GM12878 (cell line): ENCODE results near the gene CA7. TPM values are rescaled to one million over a fixed set of nuclear protein-coding genes. Genes with fewer than 3 reads are reported as not detected.

Experiments
- ATAC-seq: fragments of 200-7000 bp; cut with Tn5 transposase; 3 replicates; pipeline ENCODE4 v1.9.1; 2020; ENCODE audit warnings: mild to moderate bottlenecking, moderate library complexity
- BruUV-seq: library from RNA; stranded (reverse); fragments of 400-500 nt; replicated peaks from 2 replicates; lab custom pipeline; 2021; lab: Mats Ljungman, UMichigan
- CTCF ChIA-PET: fragments of 300-600 bp; sonication (Branson Sonifier 250); formaldehyde crosslinking; extraction: SDS; loops from one replicate; lab custom pipeline; 2021; ENCODE audit warnings: inconsistent platforms; lab: Yijun Ruan, JAX
- POLR2A ChIA-PET: fragments of 350-600 bp; formaldehyde crosslinking; extraction: SDS; loops from one replicate; lab custom pipeline; 2021; ENCODE audit warnings: inconsistent platforms; lab: Charles Lee
- RAD21 ChIA-PET: fragments of 300-600 bp; sonication (Branson Sonifier 250); formaldehyde crosslinking; loops from one replicate; lab custom pipeline; 2023; ENCODE audit warnings: antibody characterized with exemption; ENCODE audit not compliant: unreplicated experiment; lab: Charles Lee
- SMC1A ChIA-PET: fragments of 300-600 bp; sonication (Branson Sonifier 250); formaldehyde crosslinking; loops from one replicate; lab custom pipeline; 2023; ENCODE audit not compliant: unreplicated experiment, uncharacterized antibody; lab: Charles Lee
- DNase-seq: peaks from one replicate; pipeline ENCODE4 v3.0.0-alpha.2; 2011; ENCODE audit warnings: low read depth, low spot score
- FAIRE-seq: peaks from 3 replicates; lab custom pipeline; 2011; peaks lifted over from hg19 to GRCh38; lab: Jason Lieb, UNC
- H2AFZ ChIP-seq: 2 replicates; pipeline ENCODE4 v1.6.0; 2011; ENCODE audit warnings: low read depth, low read length, control low read depth; ENCODE audit not compliant: control insufficient read depth
- H3K27ac ChIP-seq: 2 replicates; pipeline ENCODE4 v1.5.1; 2011; ENCODE audit warnings: control low read depth; ENCODE audit not compliant: control insufficient read depth, insufficient read depth
- H3K27me3 ChIP-seq, 2 experiments: replicated peaks in 1 of 2; 2 replicates each; pipeline versions ENCODE4 v1.6.0 to v1.6.1; 2011; ENCODE audit warnings: low read length in 1 of 2; ENCODE audit not compliant: control insufficient read depth in 2 of 2, insufficient read depth in 2 of 2
- H3K36me3 ChIP-seq, 2 experiments: 2 replicates each; pipeline ENCODE4 v1.5.1; 2011; ENCODE audit warnings: low read length in 1 of 2; ENCODE audit not compliant: control insufficient read depth in 2 of 2, insufficient read depth in 2 of 2
- H3K4me1 ChIP-seq: 2 replicates; pipeline ENCODE4 v1.6.1; 2011; ENCODE audit warnings: mild to moderate bottlenecking, low read length, moderate library complexity, mixed read lengths; ENCODE audit not compliant: control insufficient read depth, insufficient read depth
- H3K4me2 ChIP-seq: 2 replicates; pipeline ENCODE4 v1.6.0; 2011; ENCODE audit warnings: control low read depth; ENCODE audit not compliant: control insufficient read depth, insufficient read depth
- H3K4me3 ChIP-seq: fragments of 200-600 bp; sonication (generic); 2 replicates; pipeline ENCODE4 v1.5.1; 2016
- H3K79me2 ChIP-seq: 2 replicates; pipeline ENCODE4 v1.6.0; 2011; ENCODE audit warnings: low read length; ENCODE audit not compliant: control insufficient read depth, insufficient read depth
- H3K9ac ChIP-seq: 2 replicates; pipeline ENCODE4 v1.8.0; 2011; ENCODE audit warnings: low read length, control low read depth, mixed read lengths; ENCODE audit not compliant: control insufficient read depth, insufficient read depth
- H3K9me3 ChIP-seq: replicated peaks from 3 replicates; pipeline ENCODE4 v1.5.1; 2011; ENCODE audit warnings: mild to moderate bottlenecking, low read length; ENCODE audit not compliant: control insufficient read depth, insufficient read depth
- H4K20me1 ChIP-seq: 2 replicates; pipeline ENCODE4 v1.6.0; 2011; ENCODE audit not compliant: control insufficient read depth, insufficient read depth
- ATF7 ChIP-seq: fragments of 450-650 bp; IDR thresholded peaks from 2 replicates; pipeline ENCODE4 v1.6.1; 2016; ENCODE audit warnings: low read depth, mild to moderate bottlenecking
- BHLHE40 ChIP-seq, 2 experiments: fragments of 450-650 bp in 1 of 2; IDR thresholded peaks; 2 replicates each; pipeline ENCODE4 v1.6.1; 2011 to 2017; ENCODE audit warnings: low read depth in 2 of 2, borderline replicate concordance in 1 of 2, improper control_type of control experiment in 1 of 2, low read length in 1 of 2, mild to moderate bottlenecking in 1 of 2
- BRCA1 ChIP-seq: IDR thresholded peaks from 2 replicates; pipeline ENCODE4 v1.6.1; 2011; ENCODE audit warnings: low read depth, low read length, improper control_type of control experiment
- CREB1 ChIP-seq: IDR thresholded peaks from 2 replicates; pipeline ENCODE4 v1.6.1; 2012; ENCODE audit warnings: low read depth, mild to moderate bottlenecking, inconsistent platforms
- DPF2 ChIP-seq: fragments of 450-650 bp; IDR thresholded peaks from 2 replicates; pipeline ENCODE4 v1.6.1; 2017; ENCODE audit warnings: mild to moderate bottlenecking
- EED ChIP-seq: sonication (generic); IDR thresholded peaks from 2 replicates; pipeline ENCODE4 v1.6.1; 2016; ENCODE audit warnings: antibody characterized with exemption, low read depth
- GABPA ChIP-seq: IDR thresholded peaks from 2 replicates; pipeline ENCODE4 v1.6.1; 2014; ENCODE audit warnings: antibody characterized with exemption, low read depth, mild to moderate bottlenecking, inconsistent platforms
- HDAC2 ChIP-seq: fragments of 200-600 bp; sonication (generic); IDR thresholded peaks from 2 replicates; pipeline ENCODE4 v1.6.1; 2017
- HDGF ChIP-seq: fragments of 450-650 bp; IDR thresholded peaks from 2 replicates; pipeline ENCODE4 v1.6.1; 2016; ENCODE audit warnings: antibody characterized with exemption
- IKZF2 ChIP-seq, 2 experiments: fragments of 450-650 bp; IDR thresholded peaks; 2 replicates each; pipeline ENCODE4 v1.6.1; 2017; ENCODE audit warnings: mild to moderate bottlenecking in 2 of 2, moderate library complexity in 2 of 2
- NFIC ChIP-seq: IDR thresholded peaks from 2 replicates; pipeline ENCODE4 v1.6.1; 2012; ENCODE audit warnings: low read depth, mild to moderate bottlenecking, inconsistent platforms, low read length, moderate library complexity
- NR2C1 ChIP-seq: fragments of 450-650 bp; IDR thresholded peaks from 2 replicates; pipeline ENCODE4 v1.6.1; 2017; ENCODE audit warnings: antibody characterized with exemption, mild to moderate bottlenecking, moderate library complexity
- NR2F1 ChIP-seq: fragments of 450-650 bp; conservative IDR thresholded peaks from 2 replicates; pipeline ENCODE4 v1.6.1; 2017; ENCODE audit warnings: mild to moderate bottlenecking
- RB1 ChIP-seq: fragments of 450-650 bp; formaldehyde crosslinking; IDR thresholded peaks from 2 replicates; pipeline ENCODE4 v1.6.1; 2017; ENCODE audit warnings: mild to moderate bottlenecking, borderline replicate concordance
- RBBP5 ChIP-seq: fragments of 200-600 bp; sonication (generic); conservative IDR thresholded peaks from 2 replicates; pipeline ENCODE4 v1.6.1; 2016
- RUNX3 ChIP-seq: IDR thresholded peaks from 2 replicates; pipeline ENCODE4 v1.6.1; 2012; ENCODE audit warnings: low read length, inconsistent platforms
- SRF ChIP-seq, 2 experiments: IDR thresholded peaks; 2 replicates each; pipeline ENCODE4 v1.6.1; 2011; ENCODE audit warnings: low read depth in 2 of 2, low read length in 2 of 2, mild to moderate bottlenecking in 1 of 2, moderate library complexity in 1 of 2
- WGBS: methylation state at CpG from one replicate; pipeline ENCODE4 v1.1.6; 2016; ENCODE audit warnings: low lambda C conversion rate; ENCODE audit not compliant: insufficient replicate concordance, insufficient coverage; ENCODE audit errors: missing lambda C conversion rate; 5-methylcytosine and 5-hydroxymethylcytosine counted together
- in situ Hi-C: fragments of 300-500 bp; cut with MboI; formaldehyde crosslinking; loops from 9 replicates; pipeline ENCODE4 v1.14.3; 2018; ENCODE audit warnings: mixed read lengths
- intact Hi-C: fragments of 100-400 bp; cut with micrococcal nuclease; formaldehyde crosslinking; loops from one replicate; pipeline ENCODE4 v1.14.2; 2022; ENCODE audit not compliant: unreplicated experiment
- polyA plus RNA-seq, 11 experiments: library from polyadenylated mRNA; depleted of rRNA in 4 of 11; unstranded in 6 of 11; stranded (reverse) in 5 of 11; fragments of >200 nt; fragmentation: Nextera tagmentation in 4 of 11; fragmentation: Illumina TruSeq in 1 of 11; extraction: Ambion mirVana in 4 of 11; extraction: Trizol in 1 of 11; gene quantifications; 1 replicate in 1 of 11; 2 replicates in 10 of 11; pipeline versions ENCODE4 v1.2.1 to v1.2.3, GENCODE V29; 2011 to 2016; ENCODE audit warnings: inconsistent platforms in 2 of 11, missing spikeins in 2 of 11, low read depth in 1 of 11
- total RNA-seq, 4 experiments: library from RNA; depleted of rRNA in 3 of 4; stranded (reverse); fragments of >200 nt in 3 of 4; fragmentation: Illumina TruSeq in 1 of 4; extraction: Trizol in 1 of 4; gene quantifications; 2 replicates each; pipeline versions ENCODE4 v1.2.1 to v1.2.3, GENCODE V29; 2013 to 2021

Gene CA7
- total and polyA plus RNA-seq, 10 of the 15 experiments (the other 5 are each of a cell fraction or from before 2014, with no cell fraction given): 0.04 TPM; not detected in 9

DNA sequence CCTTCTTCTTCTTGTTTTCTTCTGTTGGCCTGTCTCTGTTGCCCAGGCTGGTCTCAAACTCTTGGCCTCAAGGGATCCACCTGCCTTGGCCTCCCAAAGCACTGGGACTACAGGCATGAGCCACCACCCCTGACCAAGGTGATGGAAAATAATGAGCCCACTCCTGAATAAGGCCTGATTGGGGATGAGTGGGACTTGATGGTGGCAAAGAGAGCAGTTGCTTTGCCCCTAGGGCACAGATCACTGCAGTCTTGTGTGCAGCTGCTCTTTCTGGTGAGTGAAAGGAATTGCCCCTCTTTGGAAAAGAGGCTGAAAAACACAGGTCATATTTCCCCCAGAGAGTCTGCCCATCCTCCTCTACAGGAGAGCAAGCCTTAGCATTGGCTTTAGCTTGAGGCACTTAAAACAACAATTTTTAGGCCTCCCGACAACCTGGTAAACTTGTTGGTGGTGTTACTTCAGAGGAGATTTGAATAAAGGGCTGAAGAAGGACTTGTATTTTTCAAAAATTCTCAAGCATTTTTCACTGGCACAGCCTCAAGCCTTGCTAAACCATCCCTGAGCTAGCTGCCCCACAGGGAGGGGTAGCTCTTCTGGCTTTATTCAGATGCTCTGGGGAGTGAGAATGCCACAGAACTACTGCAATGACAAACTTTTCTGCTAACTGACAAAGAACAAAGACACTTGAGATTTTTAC, 30.0 kb downstream of the CA7 start:
- in situ Hi-C loops: no loop called here
- no peak for DNase-seq
- no peak overlapping the region for H2AFZ ChIP-seq
- WGBS: 0% methylated on average over 1 of the region's 1 CpG
- ChIA-PET CTCF (interaction anchor here (0.6 to 2.1 kb wide), 9 partner anchors 8 to 267 kb away, joined by 3 to 13 read pairs (median 3); partner anchors contain the start of genes DYNC1LI2 and NAE1), RAD21 (interaction anchor here (0.6 to 2.0 kb wide), 5 partner anchors 8 to 144 kb away, joined by 3 to 7 read pairs (median 4); partner anchors contain the start of gene NAE1), SMC1A (interaction anchor here (0.9 to 1.1 kb wide), 2 partner anchors 16 to 44 kb away, joined by 4 read pairs; partner anchors contain the start of gene NAE1), POLR2A (interaction anchor here (0.5 to 0.6 kb wide), 3 partner anchors 148 to 754 kb away, joined by 3 to 5 read pairs (median 4); no protein-coding TSS in a partner anchor)
- H3K27ac ChIP-seq: peak overlapping the region; percentile 39; the same call in 1 of the 2 replicates
- H3K4me2 ChIP-seq: no peak overlapping the region
- no peak overlapping the region for H3K4me3 ChIP-seq
- intact Hi-C loops: no loop called here
- H4K20me1 ChIP-seq: no peaks in the 10 kb centered on the region
- no peaks in the 10 kb centered on the region for H3K9me3 ChIP-seq
- FAIRE-seq: peak; percentile 73
- no TSS peak for BruUV-seq
- H3K36me3 ChIP-seq: no peaks in the 10 kb centered on the region
- peaks cover 27% of the 10 kb centered on the region for H3K4me1 ChIP-seq
- no peaks in the 10 kb centered on the region for H3K79me2 ChIP-seq
- no peak for TF ChIP-seq RBBP5
- TF ChIP-seq RUNX3: 0 out of 2 replicates have a peak, but pooled peaks have one; percentile 10
- H3K27me3 ChIP-seq: no peaks in the 10 kb centered on the region
- peak; percentile 24 for ATAC-seq
- no peak overlapping the region for H3K9ac ChIP-seq

DNA sequence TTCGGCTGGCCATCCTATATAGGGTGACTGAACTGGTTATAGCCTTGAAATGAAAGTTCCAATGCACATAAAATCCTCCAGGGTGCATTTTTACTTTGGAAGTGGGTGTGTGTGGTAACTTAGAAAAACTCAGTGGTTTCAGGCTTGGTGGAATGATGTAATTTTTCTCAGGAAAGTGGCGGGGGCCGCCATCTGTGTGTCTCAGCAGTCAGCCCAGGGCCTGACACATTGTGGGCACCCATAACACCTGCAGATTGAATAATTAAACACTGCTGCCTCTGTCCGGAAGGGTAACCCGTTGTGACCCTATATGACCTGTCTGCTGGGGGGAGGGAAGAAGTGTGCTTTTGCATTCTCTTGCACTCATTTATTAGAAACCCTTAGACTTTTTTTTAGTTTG, 33.9 kb downstream of the CA7 start:
- H3K4me3 ChIP-seq: no peak overlapping the region
- peaks cover 11% of the 10 kb centered on the region for H3K79me2 ChIP-seq
- no peaks in the 10 kb centered on the region for H3K27me3 ChIP-seq
- ChIA-PET SMC1A (no interaction called here), POLR2A (no interaction called here), RAD21 (no interaction called here), CTCF (interaction anchor here (0.9 to 1.5 kb wide), 2 partner anchors 10 to 47 kb away, joined by 4 to 5 read pairs; partner anchors contain the start of gene NAE1)
- no peaks in the 10 kb centered on the region for H3K36me3 ChIP-seq
- H2AFZ ChIP-seq: peak overlapping the region; percentile 58
- in situ Hi-C loops: no loop called here
- peaks cover 27% of the 10 kb centered on the region for H3K4me1 ChIP-seq
- H3K4me2 ChIP-seq: peak overlapping the region; percentile 7; the same call in 1 of the 2 replicates
- no peak overlapping the region for H3K9ac ChIP-seq
- FAIRE-seq (no peak), ATAC-seq (peak; percentile 12), DNase-seq (no peak)
- WGBS: 21% methylated on average over 5 of the region's 5 CpGs
- intact Hi-C loops: no loop called here
- no peak overlapping the region for H3K27ac ChIP-seq
- no peaks in the 10 kb centered on the region for H4K20me1 ChIP-seq
- BruUV-seq: no TSS peak
- H3K9me3 ChIP-seq: no peaks in the 10 kb centered on the region
- TF ChIP-seq CREB1 (no peak), HDGF (no peak), GABPA (no peak), RB1 (no peak), DPF2 (0 out of 2 replicates have a peak, but pooled peaks have one; percentile 46), NFIC (peak; percentile 46; the same call in 1 of the 2 replicates), HDAC2 (no peak), BHLHE40 (IDR thresholded peaks at IDR 0.05; ENCODE audit: borderline replicate concordance in 1 of 2, low read depth in 2 of 2, low read length in 1 of 2) (peak in 1 of 2 experiments; percentile 17; a peak in 1 of 4 replicates), ATF7 (peak; percentile 78), IKZF2 (IDR thresholded peaks at IDR 0.05) (peak; percentile 64 to 66; a peak in 3 of 4 replicates), SRF (IDR thresholded peaks at IDR 0.05; ENCODE audit: low read depth in 2 of 2, low read length in 2 of 2) (peak; percentile 68 to 86), NR2F1 (peak; percentile 93), NR2C1 (peak; percentile 31; the same call in 1 of the 2 replicates), BRCA1 (no peak), RUNX3 (peak; percentile 78), EED (peak; percentile 69)
